Astrocyte (in vitro differentiated cells and primary cell): Measurements from ENCODE around the gene SMIM35. TPM values are rescaled to one million over a fixed set of nuclear protein-coding genes. Genes with fewer than 3 reads are reported as not detected.

ENCODE experiments used
- DNase-seq: peaks from one replicate; pipeline ENCODE4 v3.0.0-alpha.2; 2010; ENCODE audit warnings: low read depth
- FAIRE-seq: peaks from 2 replicates; lab custom pipeline; 2011; peaks lifted over from hg19 to GRCh38; lab: Jason Lieb, UNC
- H2AFZ ChIP-seq: 2 replicates; pipeline ENCODE4 v1.6.0; 2012; ENCODE audit warnings: low read depth, low read length, inconsistent platforms
- H3K27ac ChIP-seq: 2 replicates; pipeline ENCODE4 v1.5.1; 2011; ENCODE audit warnings: low read depth, low read length, inconsistent platforms
- H3K27me3 ChIP-seq: 2 replicates; pipeline ENCODE4 v1.6.0; 2011; ENCODE audit warnings: low read length, inconsistent platforms; ENCODE audit not compliant: insufficient read depth
- H3K36me3 ChIP-seq: 2 replicates; pipeline ENCODE4 v1.5.1; 2011; ENCODE audit warnings: low read length, inconsistent platforms; ENCODE audit not compliant: insufficient read depth
- H3K4me1 ChIP-seq: 2 replicates; pipeline ENCODE4 v1.5.1; 2011; ENCODE audit warnings: low read length, inconsistent platforms; ENCODE audit not compliant: insufficient read depth
- H3K4me2 ChIP-seq: 2 replicates; pipeline ENCODE4 v1.6.0; 2012; ENCODE audit warnings: low read length, inconsistent platforms
- H3K4me3 ChIP-seq: 2 replicates; pipeline ENCODE4 v1.5.1; 2011; ENCODE audit warnings: low read depth, mild to moderate bottlenecking, low read length, inconsistent platforms; ENCODE audit not compliant: insufficient read depth
- H3K79me2 ChIP-seq: 2 replicates; pipeline ENCODE4 v1.6.0; 2012; ENCODE audit warnings: mild to moderate bottlenecking, low read length, inconsistent platforms; ENCODE audit not compliant: insufficient read depth
- H3K9ac ChIP-seq: 2 replicates; pipeline ENCODE4 v1.6.0; 2012; ENCODE audit warnings: mild to moderate bottlenecking, low read length, inconsistent platforms
- H3K9me3 ChIP-seq: 2 replicates; pipeline ENCODE4 v1.5.1; 2012; ENCODE audit warnings: low read depth, mild to moderate bottlenecking, low read length, inconsistent platforms; ENCODE audit not compliant: insufficient read depth
- H4K20me1 ChIP-seq: 2 replicates; pipeline ENCODE4 v1.6.0; 2012; ENCODE audit warnings: low read length, inconsistent platforms; ENCODE audit not compliant: insufficient read depth
- H3K27ac Mint-ChIP-seq: one replicate; pipeline ENCODE4 v1.8.0; 2021; ENCODE audit warnings: mild to moderate bottlenecking, mixed read lengths; ENCODE audit not compliant: unreplicated experiment
- H3K27me3 Mint-ChIP-seq: one replicate; pipeline ENCODE4 v1.8.0; 2021; ENCODE audit warnings: low read depth, mixed read lengths; ENCODE audit not compliant: unreplicated experiment
- H3K36me3 Mint-ChIP-seq: one replicate; pipeline ENCODE4 v1.8.0; 2021; ENCODE audit warnings: low read depth, mixed read lengths; ENCODE audit not compliant: unreplicated experiment
- H3K4me1 Mint-ChIP-seq: one replicate; pipeline ENCODE4 v1.8.0; 2021; ENCODE audit warnings: low read depth, mixed read lengths; ENCODE audit not compliant: unreplicated experiment
- H3K4me3 Mint-ChIP-seq: one replicate; pipeline ENCODE4 v1.8.0; 2021; ENCODE audit warnings: mild to moderate bottlenecking, moderate library complexity, mixed read lengths; ENCODE audit not compliant: unreplicated experiment
- H3K9me3 Mint-ChIP-seq: one replicate; pipeline ENCODE4 v1.8.0; 2021; ENCODE audit warnings: mild to moderate bottlenecking, mixed read lengths; ENCODE audit not compliant: unreplicated experiment
- CTCF ChIP-seq: IDR thresholded peaks from 2 replicates; pipeline ENCODE4 v1.5.1; 2011; ENCODE audit warnings: low read depth, mild to moderate bottlenecking, inconsistent platforms, low read length, moderate library complexity; ENCODE audit not compliant: insufficient read depth
- EZH2 ChIP-seq: IDR thresholded peaks from 2 replicates; pipeline ENCODE4 v1.6.1; 2012; ENCODE audit warnings: mild to moderate bottlenecking, low read length, inconsistent platforms; ENCODE audit not compliant: insufficient read depth
- total RNA-seq: library from RNA; stranded (reverse); gene quantifications from 2 replicates; pipeline ENCODE4 v1.2.1, GENCODE V29; 2021

SMIM35 gene
- total RNA-seq, 1 donor from 2014 or later = not detected

- TF ChIP-seq EZH2 = no peak
- no peak for TF ChIP-seq CTCF
- no peaks in the 10 kb centered on the region for H3K9me3 Mint-ChIP-seq
- no peak for FAIRE-seq
Observed at GRCh38 chr11:118042796-118043195, 44.0 kb downstream of the SMIM35 start.

DNA sequence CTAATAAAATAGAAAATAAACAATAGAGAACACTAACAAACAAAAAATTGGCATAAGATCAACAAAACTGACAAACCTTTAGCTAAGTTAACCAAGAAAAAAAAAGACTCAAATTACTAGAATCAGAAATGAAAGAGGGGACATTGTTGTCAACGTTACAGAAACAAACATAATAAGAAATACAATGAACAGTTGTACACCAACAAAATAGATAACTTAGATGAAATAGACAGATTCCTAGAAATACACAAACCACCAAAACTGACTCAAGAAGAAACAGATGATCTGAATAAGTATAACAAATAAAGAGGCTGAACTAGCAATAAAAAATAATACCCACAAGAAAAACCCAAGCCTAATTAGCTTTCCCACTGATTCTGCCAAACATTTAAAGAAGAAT, 44.6 kb downstream of the SMIM35 start:
- no peaks in the 10 kb centered on the region for H3K79me2 ChIP-seq
- no peak overlapping the region for H3K9ac ChIP-seq
- H3K36me3 ChIP-seq = no peaks in the 10 kb centered on the region
- H3K27ac Mint-ChIP-seq = no peak overlapping the region
- no peak for DNase-seq
- H3K9me3 Mint-ChIP-seq = no peaks in the 10 kb centered on the region
- FAIRE-seq = no peak
- H3K27me3 Mint-ChIP-seq = peaks cover 26% of the 10 kb centered on the region
- H3K4me2 ChIP-seq = no peak overlapping the region
- H3K4me1 Mint-ChIP-seq = no peaks in the 10 kb centered on the region
- H3K27ac ChIP-seq = no peak overlapping the region
- H4K20me1 ChIP-seq = no peaks in the 10 kb centered on the region
- TF ChIP-seq EZH2 (no peak), CTCF (no peak)
- no peaks in the 10 kb centered on the region for H3K36me3 Mint-ChIP-seq
- no peak overlapping the region for H3K4me3 ChIP-seq
- H2AFZ ChIP-seq = no peak overlapping the region
- peaks cover 10% of the 10 kb centered on the region for H3K27me3 ChIP-seq
- no peaks in the 10 kb centered on the region for H3K4me1 ChIP-seq
- no peaks in the 10 kb centered on the region for H3K9me3 ChIP-seq
- H3K4me3 Mint-ChIP-seq = no peak overlapping the region

More at GRCh38 chr11:118042796-118043195, 44.0 kb downstream of the SMIM35 start:
- H3K4me1 ChIP-seq = no peaks in the 10 kb centered on the region
- no peak overlapping the region for H3K27ac ChIP-seq
- Mint-ChIP-seq H3K27me3 (peaks cover 23% of the 10 kb centered on the region), H3K36me3 (no peaks in the 10 kb centered on the region), H3K27ac (no peak overlapping the region), H3K4me3 (no peak overlapping the region), H3K4me1 (no peaks in the 10 kb centered on the region)
- H3K4me3 ChIP-seq = no peak overlapping the region
- no peak overlapping the region for H3K4me2 ChIP-seq
- no peaks in the 10 kb centered on the region for H3K9me3 ChIP-seq
- DNase-seq = no peak
- no peaks in the 10 kb centered on the region for H3K79me2 ChIP-seq
- no peaks in the 10 kb centered on the region for H4K20me1 ChIP-seq
- peaks cover 12% of the 10 kb centered on the region for H3K27me3 ChIP-seq
- H2AFZ ChIP-seq = no peak overlapping the region
- no peaks in the 10 kb centered on the region for H3K36me3 ChIP-seq
- H3K9ac ChIP-seq = no peak overlapping the region

DNA sequence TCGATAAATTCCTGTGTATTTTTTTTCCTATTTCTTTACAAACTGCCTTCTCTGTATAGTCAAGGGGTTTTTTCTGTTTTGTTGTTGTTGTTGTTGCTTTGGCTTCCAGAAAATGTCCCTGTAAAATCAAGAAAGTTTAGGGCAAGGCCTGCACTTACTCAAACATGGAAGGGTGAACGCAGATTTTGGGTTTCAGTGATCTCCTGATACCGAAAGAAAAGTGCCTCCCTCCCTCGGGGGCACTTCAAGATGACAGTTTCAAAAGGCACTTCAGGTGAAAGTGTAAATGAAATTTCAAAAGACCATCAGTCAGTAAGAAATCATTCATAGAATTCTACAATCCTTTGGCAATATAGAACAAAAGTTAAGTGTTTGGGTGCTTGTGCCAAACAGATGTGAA, 53.3 kb downstream of the SMIM35 start:
- no peaks in the 10 kb centered on the region for H3K36me3 Mint-ChIP-seq

More for the DNA sequence above, 53.3 kb downstream of the SMIM35 start:
- H3K27ac ChIP-seq = no peak overlapping the region
- H3K36me3 ChIP-seq = no peaks in the 10 kb centered on the region
- H3K4me2 ChIP-seq = no peak overlapping the region
- TF ChIP-seq EZH2 = no peak
- TF ChIP-seq CTCF = no peak
- H3K9ac ChIP-seq = no peak overlapping the region
- H3K4me1 ChIP-seq = no peaks in the 10 kb centered on the region
- no peaks in the 10 kb centered on the region for H3K27me3 ChIP-seq
- no peak for FAIRE-seq
- no peak overlapping the region for H3K4me3 ChIP-seq
- H3K27ac Mint-ChIP-seq = no peak overlapping the region
- no peak overlapping the region for H2AFZ ChIP-seq
- no peaks in the 10 kb centered on the region for H3K9me3 Mint-ChIP-seq
- no peaks in the 10 kb centered on the region for H3K79me2 ChIP-seq
- H3K4me3 Mint-ChIP-seq = no peak overlapping the region
- peaks cover 37% of the 10 kb centered on the region for H3K27me3 Mint-ChIP-seq
- no peaks in the 10 kb centered on the region for H3K4me1 Mint-ChIP-seq
- no peak for DNase-seq
- no peaks in the 10 kb centered on the region for H4K20me1 ChIP-seq
- no peaks in the 10 kb centered on the region for H3K9me3 ChIP-seq
